Right atrium auricular region (tissue), 2 donors: ENCODE results near the gene NBR1. TPM values are rescaled to one million over a fixed set of nuclear protein-coding genes. Genes with fewer than 3 reads are reported as not detected.
"Not testable (repeated sequence)": the region's sequence is repeated elsewhere in the genome, so short reads cannot be mapped to it uniquely, and the experiment has no call there.

Experiments
- DNase-seq: peaks from one replicate; pipeline ENCODE4 v3.0.0-alpha.2; 2019; ENCODE audit warnings: low spot score
- H3K27ac ChIP-seq, 2 donors: fragments of 200-600 bp; sonication (generic); 1 replicate in 1 of 2; 2 replicates in 1 of 2; pipeline ENCODE4 v1.5.1; 2016 to 2019
- H3K27me3 ChIP-seq, 2 donors: fragments of 200-600 bp; sonication (generic); one replicate each; pipeline versions ENCODE4 v1.5.1 to v1.6.0; 2017 to 2019
- H3K36me3 ChIP-seq: fragments of 200-600 bp; sonication (generic); one replicate; pipeline ENCODE4 v1.5.1; 2016
- H3K4me1 ChIP-seq, 2 donors: fragments of 200-600 bp; sonication (generic); one replicate each; pipeline versions ENCODE4 v1.5.1 to v1.6.0; 2017 to 2019
- H3K4me3 ChIP-seq, 2 donors: fragments of 200-600 bp; sonication (generic); 1 replicate in 1 of 2; 2 replicates in 1 of 2; pipeline ENCODE4 v1.5.1; 2017 to 2019; ENCODE audit warnings: mild to moderate bottlenecking in 1 of 2, moderate library complexity in 1 of 2
- H3K9me3 ChIP-seq, 2 donors: fragments of 200-600 bp; sonication (generic); one replicate each; pipeline ENCODE4 v1.5.1; 2019
- CTCF ChIP-seq, 2 donors: fragments of 200-600 bp; sonication (generic); IDR thresholded peaks; one replicate each; pipeline ENCODE4 v1.5.1; 2019; ENCODE audit warnings: antibody characterized with exemption in 2 of 2
- total RNA-seq, 2 donors: library from RNA; depleted of rRNA; stranded (reverse); fragments of >200 nt; gene quantifications; one replicate each; pipeline ENCODE4 v1.1.0, GENCODE V29; 2016

NBR1 gene
- total RNA-seq, 2 donors from 2014 or later, result 94.0 to 101 TPM

GRCh38 chr17:43155666-43156065, 15.3 kb upstream of the NBR1 start:
- Histone ChIP-seq H3K9me3 (no peaks in the 10 kb centered on the region), H3K27me3 (no peaks in the 10 kb centered on the region), H3K4me3 (no peak overlapping the region), H3K27ac (no peak overlapping the region), H3K36me3 (peaks cover 4% of the 10 kb centered on the region), H3K4me1 (no peaks in the 10 kb centered on the region)
- TF ChIP-seq CTCF (IDR thresholded peaks at IDR 0.05), result no peak
- DNase-seq, result no peak

GRCh38 chr17:43159232-43159631, 11.8 kb upstream of the NBR1 start:
- H3K4me3 ChIP-seq, H3K4me1 ChIP-seq, H3K27ac ChIP-seq, H3K27me3 ChIP-seq, H3K36me3 ChIP-seq, H3K9me3 ChIP-seq, DNase-seq: not testable (repeated sequence)

GRCh38 chr17:43159957-43160356, 11.1 kb upstream of the NBR1 start:
- not testable (repeated sequence) for H3K4me3 ChIP-seq, H3K27ac ChIP-seq, H3K27me3 ChIP-seq, H3K4me1 ChIP-seq, H3K9me3 ChIP-seq, DNase-seq
- peaks cover 10% of the 10 kb centered on the region for H3K36me3 ChIP-seq

GRCh38 chr17:43165971-43166370, 5.0 kb upstream of the NBR1 start:
- peaks cover 0 to 11% of the 10 kb centered on the region in 2 donors for H3K4me1 ChIP-seq
- not testable (repeated sequence) for H3K27me3 ChIP-seq, H3K9me3 ChIP-seq, DNase-seq, H3K27ac ChIP-seq, H3K4me3 ChIP-seq, H3K36me3 ChIP-seq

GRCh38 chr17:43169561-43170139, 1.4 kb upstream of the NBR1 start:
- H3K27me3 ChIP-seq, result no peaks in the 10 kb centered on the region
- peak overlapping the region; percentile 78 to 87 for H3K4me3 ChIP-seq
- peaks cover 0 to 42% of the 10 kb centered on the region in 2 donors for H3K4me1 ChIP-seq
- no peaks in the 10 kb centered on the region for H3K9me3 ChIP-seq
- peak overlapping the region; percentile 97 to 98 for H3K27ac ChIP-seq
- TF ChIP-seq CTCF (IDR thresholded peaks at IDR 0.05), result no peak
- no peaks in the 10 kb centered on the region for H3K36me3 ChIP-seq
- peak; percentile 60 for DNase-seq

GRCh38 chr17:43170140-43170765, 761 bp upstream of the NBR1 start:
- H3K4me3 ChIP-seq, result peak overlapping the region; percentile 78 to 87
- no peaks in the 10 kb centered on the region for H3K27me3 ChIP-seq
- H3K4me1 ChIP-seq, result peaks cover 0 to 48% of the 10 kb centered on the region in 2 donors
- no peak for TF ChIP-seq CTCF (IDR thresholded peaks at IDR 0.05)
- DNase-seq, result peak; percentile 95
- no peaks in the 10 kb centered on the region for H3K9me3 ChIP-seq
- no peaks in the 10 kb centered on the region for H3K36me3 ChIP-seq
- peak overlapping the region; percentile 97 to 98 for H3K27ac ChIP-seq

GRCh38 chr17:43171586-43172487, 823 bp downstream of the NBR1 start:
- Histone ChIP-seq H3K4me1 (peaks cover 0 to 64% of the 10 kb centered on the region in 2 donors), H3K27ac (peak overlapping the region; percentile 97 to 98), H3K9me3 (no peaks in the 10 kb centered on the region), H3K27me3 (no peaks in the 10 kb centered on the region), H3K4me3 (peak overlapping the region; percentile 78 to 87), H3K36me3 (peaks cover 8% of the 10 kb centered on the region)
- DNase-seq, result peak; percentile 62
- peak in 1 of 2 donors; percentile 26 for TF ChIP-seq CTCF (IDR thresholded peaks at IDR 0.05)
